ENCODE data around the gene WDTC1. TPM values are rescaled to one million over a fixed set of nuclear protein-coding genes. Genes with fewer than 3 reads are reported as not detected.

The WDTC1 gene
- total and polyA plus RNA-seq, 9 of the 15 experiments (the other 6 are each of a cell fraction or from before 2014, with no cell fraction given), result 0.18 to 32.3 (median 8.8) TPM

DNA sequence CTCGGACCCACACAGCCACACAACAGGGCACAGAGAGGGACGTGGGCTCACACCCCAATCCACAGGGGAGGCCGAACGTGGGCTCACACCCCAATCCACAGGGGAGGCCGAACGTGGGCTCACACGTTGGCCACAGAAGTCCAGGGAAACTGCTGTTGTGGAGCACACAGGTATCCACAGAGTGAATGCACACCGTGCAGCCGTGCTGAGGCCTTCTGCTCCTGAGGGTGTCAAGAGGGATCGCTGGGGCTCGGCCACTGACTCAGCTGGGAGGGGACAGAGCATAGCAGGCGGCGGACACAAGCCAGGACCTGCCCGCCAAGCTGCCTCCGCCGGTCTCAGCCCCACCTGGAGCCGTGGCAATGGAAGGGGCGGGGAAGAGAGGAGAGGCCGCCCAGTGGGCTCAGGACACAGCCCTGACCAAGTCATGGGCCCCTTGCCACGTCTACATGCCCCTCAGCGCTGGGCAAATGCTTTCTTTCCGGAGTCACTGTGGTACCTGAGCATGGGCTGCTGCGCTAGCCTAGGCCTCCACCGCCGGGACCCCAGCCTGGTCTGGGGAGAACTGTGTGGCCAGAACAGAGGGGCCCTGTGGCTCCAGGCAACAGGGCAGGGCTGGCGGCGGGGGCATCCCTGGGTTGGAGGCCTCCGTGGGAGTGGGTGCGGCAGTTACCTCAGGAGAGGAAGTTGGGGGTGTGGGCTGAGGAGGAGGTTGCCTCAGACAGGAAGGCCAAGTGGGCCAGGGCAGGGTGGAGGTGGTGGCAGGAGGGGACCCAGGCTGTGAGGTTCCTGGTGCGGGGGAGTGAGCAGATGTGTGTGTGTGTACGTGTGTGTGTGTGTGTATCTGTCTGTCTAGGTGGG lies 108.6 kb downstream of the WDTC1 start (continued):
- TF ChIP-seq, protein P1, sequence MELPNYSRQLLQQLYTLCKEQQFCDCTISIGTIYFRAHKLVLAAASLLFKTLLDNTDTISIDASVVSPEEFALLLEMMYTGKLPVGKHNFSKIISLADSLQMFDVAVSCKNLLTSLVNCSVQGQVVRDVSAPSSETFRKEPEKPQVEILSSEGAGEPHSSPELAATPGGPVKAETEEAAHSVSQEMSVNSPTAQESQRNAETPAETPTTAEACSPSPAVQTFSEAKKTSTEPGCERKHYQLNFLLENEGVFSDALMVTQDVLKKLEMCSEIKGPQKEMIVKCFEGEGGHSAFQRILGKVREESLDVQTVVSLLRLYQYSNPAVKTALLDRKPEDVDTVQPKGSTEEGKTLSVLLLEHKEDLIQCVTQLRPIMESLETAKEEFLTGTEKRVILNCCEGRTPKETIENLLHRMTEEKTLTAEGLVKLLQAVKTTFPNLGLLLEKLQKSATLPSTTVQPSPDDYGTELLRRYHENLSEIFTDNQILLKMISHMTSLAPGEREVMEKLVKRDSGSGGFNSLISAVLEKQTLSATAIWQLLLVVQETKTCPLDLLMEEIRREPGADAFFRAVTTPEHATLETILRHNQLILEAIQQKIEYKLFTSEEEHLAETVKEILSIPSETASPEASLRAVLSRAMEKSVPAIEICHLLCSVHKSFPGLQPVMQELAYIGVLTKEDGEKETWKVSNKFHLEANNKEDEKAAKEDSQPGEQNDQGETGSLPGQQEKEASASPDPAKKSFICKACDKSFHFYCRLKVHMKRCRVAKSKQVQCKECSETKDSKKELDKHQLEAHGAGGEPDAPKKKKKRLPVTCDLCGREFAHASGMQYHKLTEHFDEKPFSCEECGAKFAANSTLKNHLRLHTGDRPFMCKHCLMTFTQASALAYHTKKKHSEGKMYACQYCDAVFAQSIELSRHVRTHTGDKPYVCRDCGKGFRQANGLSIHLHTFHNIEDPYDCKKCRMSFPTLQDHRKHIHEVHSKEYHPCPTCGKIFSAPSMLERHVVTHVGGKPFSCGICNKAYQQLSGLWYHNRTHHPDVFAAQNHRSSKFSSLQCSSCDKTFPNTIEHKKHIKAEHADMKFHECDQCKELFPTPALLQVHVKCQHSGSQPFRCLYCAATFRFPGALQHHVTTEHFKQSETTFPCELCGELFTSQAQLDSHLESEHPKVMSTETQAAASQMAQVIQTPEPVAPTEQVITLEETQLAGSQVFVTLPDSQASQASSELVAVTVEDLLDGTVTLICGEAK (IDR thresholded peaks at IDR 0.05), result 0 out of 2 replicates have a peak, but pooled peaks have one; percentile 30
- TF ChIP-seq, protein P1 (CRISPR knock-in tag; IDR thresholded peaks at IDR 0.05), result no peak
- TF ChIP-seq BRCA1 (IDR thresholded peaks at IDR 0.05) (no peak), BRCA1 (CRISPR knock-in tag; IDR thresholded peaks at IDR 0.05) (no peak), EP400 (IDR thresholded peaks at IDR 0.05) (no peak), KDM4B (IDR thresholded peaks at IDR 0.05; ENCODE audit: borderline replicate concordance in 2 of 2, low read depth in 1 of 2) (no peak), L3MBTL2 (IDR thresholded peaks at IDR 0.05) (peak; percentile 89), SMARCE1 (IDR thresholded peaks at IDR 0.05) (peak; percentile 80), BMI1 (IDR thresholded peaks at IDR 0.05; ENCODE audit: low read length) (no peak), SMC3 (conservative IDR thresholded peaks at IDR 0.05; ENCODE audit: insufficient read depth, low read depth, low read length) (no peak), RBFOX2 (IDR thresholded peaks at IDR 0.05; ENCODE audit: low read depth, low read length) (peak; percentile 53)
- TF ChIP-seq, protein P2, sequence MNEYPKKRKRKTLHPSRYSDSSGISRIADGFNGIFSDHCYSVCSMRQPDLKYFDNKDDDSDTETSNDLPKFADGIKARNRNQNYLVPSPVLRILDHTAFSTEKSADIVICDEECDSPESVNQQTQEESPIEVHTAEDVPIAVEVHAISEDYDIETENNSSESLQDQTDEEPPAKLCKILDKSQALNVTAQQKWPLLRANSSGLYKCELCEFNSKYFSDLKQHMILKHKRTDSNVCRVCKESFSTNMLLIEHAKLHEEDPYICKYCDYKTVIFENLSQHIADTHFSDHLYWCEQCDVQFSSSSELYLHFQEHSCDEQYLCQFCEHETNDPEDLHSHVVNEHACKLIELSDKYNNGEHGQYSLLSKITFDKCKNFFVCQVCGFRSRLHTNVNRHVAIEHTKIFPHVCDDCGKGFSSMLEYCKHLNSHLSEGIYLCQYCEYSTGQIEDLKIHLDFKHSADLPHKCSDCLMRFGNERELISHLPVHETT (CRISPR knock-in tag; conservative IDR thresholded peaks at IDR 0.05 in 1 of 2, IDR thresholded peaks at IDR 0.05 in 1 of 2), result 0 out of 4 replicates have a peak, but pooled peaks of 1 of the 2 experiments have one; percentile 26
- TF ChIP-seq, protein P3, sequence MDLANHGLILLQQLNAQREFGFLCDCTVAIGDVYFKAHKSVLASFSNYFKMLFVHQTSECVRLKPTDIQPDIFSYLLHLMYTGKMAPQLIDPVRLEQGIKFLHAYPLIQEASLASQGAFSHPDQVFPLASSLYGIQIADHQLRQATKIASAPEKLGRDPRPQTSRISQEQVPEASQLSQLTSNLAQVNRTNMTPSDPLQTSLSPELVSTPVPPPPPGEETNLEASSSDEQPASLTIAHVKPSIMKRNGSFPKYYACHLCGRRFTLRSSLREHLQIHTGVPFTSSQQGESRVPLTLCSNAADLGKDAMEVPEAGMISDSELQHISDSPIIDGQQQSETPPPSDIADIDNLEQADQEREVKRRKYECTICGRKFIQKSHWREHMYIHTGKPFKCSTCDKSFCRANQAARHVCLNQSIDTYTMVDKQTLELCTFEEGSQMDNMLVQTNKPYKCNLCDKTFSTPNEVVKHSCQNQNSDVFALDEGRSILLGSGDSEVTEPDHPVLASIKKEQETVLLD (IDR thresholded peaks at IDR 0.05), result peak; percentile 58; the same call in 1 of the 2 replicates

Data from K562 (cell line).